Measurements from ENCODE around the gene RPP14.

Gene RPP14

DNA sequence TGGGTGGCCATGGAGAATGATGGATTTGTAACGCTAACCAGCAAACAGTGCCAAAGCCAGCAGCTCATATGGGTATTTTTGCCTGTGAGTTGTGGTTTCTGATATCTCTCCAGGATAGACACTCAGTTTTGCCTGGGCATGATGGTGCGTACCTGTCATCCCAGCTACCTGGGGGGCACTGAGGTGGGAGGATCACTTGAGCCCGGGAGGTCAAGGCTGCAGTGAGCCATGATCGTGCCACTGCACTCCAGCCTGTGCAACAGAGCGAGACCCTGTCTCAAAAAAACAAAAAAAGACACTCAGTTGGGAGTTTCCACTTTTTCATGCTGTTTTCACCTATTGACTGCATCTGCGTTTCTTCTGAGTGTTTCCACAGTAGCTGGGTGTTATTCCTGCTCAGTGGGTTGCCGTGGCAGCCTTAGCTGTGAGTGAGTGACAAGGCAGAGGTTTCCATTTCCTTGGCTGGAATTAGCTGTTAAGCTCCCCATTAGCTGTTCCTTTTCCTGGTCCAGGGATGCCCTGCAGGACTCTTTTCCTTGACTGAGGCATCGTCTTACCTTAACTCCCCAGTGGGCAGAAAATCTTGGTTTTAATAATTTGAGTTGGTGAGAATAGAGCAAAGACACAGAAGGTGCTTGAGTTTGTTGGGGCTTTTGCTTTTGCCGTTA lies 14.2 kb upstream of the RPP14 start:
- DNase-seq (ENCODE audit: low spot score): no peak

DNA sequence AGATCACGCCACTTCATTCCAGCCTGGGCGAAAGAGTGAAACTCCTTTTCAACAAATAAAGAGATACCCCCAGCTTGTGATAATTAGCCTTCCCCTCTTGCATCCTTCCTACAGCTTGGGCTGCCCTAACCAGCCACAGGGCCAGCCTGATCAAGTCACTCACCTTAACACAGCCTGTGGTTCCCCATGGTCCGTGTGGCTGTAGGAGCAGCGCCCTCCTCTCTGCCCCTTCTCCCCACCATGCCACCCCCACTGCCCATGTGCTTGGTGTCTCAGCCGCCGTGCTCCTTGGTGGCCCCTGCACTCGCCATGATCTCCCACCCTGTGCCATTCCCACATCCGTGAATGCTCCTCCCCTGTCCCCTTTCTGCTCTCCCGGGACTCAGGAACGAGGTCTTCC lies 13.2 kb upstream of the RPP14 start:
- no peak for DNase-seq (ENCODE audit: low spot score)

DNA sequence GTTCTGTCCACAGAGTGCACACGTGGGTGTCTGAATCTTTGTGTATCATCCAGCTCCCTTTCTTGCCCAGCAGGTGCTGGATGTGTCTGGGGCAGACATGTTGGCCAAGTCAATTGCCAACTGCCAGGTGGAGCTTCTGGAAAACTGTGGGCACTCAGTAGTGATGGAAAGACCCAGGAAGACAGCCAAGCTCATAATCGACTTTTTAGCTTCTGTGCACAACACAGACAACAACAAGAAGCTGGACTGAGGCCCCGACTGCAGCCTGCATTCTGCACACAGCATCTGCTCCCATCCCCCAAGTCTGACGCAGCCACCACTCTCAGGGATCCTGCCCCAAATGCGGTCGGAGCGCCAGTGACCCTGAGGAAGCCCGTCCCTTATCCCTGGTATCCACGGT lies 12.5 kb upstream of the RPP14 start:
- no peak for DNase-seq (ENCODE audit: low spot score)

DNA sequence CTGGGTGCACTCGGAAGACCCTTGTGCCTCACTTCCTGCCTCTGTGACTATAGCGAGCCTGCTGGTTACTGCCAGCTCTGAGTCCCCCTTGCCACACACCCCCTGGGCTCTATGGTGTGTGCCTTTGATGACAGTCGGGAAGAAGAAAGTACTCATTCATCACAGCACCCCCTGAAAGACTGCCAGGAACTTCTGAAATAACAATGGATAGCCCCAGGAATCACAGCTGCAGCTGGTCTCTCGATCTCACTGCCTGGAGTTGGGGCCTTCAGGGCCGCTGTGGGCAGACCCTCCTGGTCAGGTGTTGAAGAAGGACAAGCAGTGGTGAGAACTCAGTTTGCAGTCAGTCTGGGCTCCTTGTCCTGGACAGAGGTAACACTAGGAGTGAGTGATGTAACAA lies 9.8 kb upstream of the RPP14 start:
- no peak for DNase-seq (ENCODE audit: low spot score)

DNA sequence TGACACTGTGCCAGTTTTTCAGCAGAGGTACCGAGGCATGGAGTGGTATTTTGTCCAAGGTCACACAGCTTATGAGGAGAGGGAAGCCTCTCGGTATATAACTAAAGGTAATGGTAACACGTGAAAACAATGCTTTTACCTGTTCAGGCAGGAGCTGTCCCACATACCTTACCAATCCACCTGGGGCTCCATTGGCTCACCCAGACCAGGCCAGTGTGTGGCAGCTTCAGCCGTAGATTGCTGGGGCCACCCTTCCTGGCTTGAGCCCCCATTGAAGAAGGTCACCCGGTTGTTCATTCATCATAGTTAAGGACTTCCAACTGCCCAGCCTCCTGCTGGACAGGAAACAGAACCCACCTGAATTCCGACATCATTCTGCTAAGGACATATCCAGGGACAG lies 9.2 kb upstream of the RPP14 start:
- DNase-seq (ENCODE audit: low spot score): no peak

DNA sequence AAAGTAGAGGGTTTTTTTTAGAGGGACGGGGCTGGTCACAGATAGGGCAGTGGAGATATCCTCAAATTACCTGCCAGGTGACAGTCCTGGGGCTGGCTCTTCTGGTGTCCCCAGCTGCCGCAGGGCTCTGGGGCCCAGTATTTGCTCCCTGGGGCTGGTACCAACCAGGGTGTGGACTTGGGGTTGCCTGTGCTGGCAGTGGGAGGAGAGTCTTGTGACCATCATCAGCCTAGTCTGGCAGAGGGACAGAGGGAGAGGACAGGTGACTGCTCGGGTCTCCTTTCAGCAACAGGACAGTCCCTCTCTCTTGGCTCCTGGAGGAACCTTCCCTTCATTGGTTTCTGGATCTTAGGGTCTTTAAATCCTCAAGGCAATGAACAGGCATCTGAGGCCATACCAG lies 7.9 kb upstream of the RPP14 start:
- DNase-seq (ENCODE audit: low spot score): no peak

DNA sequence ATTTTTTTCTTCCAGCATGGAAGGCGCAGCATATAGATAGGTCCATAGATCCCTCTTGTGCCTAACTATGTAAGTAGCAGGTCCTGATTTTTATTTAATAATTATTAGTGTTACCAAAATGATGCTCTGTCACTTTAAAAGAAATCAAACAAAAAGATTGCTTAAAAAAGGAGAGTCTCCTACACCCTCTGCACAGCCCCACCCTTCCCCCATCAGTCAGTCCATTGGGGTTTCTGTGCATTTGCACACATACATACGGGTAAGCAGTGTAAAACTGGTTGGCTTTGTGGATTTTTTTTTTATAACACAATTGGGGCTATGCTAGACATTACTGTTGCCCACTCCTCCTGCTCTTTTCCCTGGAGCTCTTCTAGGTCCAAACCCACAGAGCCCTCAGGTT lies 7.0 kb upstream of the RPP14 start:
- DNase-seq (ENCODE audit: low spot score): no peak

DNA sequence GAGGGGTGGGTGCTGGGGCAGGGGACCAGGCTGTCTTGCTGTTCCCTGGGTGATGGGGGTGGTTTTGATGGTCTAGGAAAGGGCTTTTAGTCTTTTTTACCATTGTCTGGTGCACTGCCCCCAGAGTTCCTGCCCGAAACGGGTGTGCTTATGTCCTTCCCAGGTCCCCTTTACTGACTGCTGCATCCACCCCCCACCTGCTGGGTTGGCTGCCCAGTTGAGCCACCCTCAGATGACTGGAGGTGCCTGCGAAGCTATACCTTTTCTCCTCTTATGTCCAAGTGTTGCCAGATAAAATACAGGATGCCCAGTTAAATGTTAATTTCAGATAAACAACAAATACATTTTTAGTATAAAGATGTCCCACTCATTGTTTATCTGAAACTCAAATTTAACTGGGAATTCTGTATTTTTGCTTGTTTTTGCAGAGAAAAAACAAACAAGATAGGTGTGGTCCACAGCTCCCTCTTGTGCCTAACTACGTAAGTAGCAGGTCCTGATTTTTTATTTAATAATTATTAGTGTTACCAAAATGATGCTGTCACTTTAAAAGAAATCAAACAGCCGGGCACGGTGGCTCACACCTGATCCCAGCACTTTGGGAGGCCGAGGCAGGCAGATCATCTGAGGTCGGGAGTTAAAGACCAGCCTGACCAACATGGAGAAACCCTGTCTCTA lies 6.1 kb upstream of the RPP14 start:
- peak; percentile 67 for DNase-seq (ENCODE audit: low spot score)

DNA sequence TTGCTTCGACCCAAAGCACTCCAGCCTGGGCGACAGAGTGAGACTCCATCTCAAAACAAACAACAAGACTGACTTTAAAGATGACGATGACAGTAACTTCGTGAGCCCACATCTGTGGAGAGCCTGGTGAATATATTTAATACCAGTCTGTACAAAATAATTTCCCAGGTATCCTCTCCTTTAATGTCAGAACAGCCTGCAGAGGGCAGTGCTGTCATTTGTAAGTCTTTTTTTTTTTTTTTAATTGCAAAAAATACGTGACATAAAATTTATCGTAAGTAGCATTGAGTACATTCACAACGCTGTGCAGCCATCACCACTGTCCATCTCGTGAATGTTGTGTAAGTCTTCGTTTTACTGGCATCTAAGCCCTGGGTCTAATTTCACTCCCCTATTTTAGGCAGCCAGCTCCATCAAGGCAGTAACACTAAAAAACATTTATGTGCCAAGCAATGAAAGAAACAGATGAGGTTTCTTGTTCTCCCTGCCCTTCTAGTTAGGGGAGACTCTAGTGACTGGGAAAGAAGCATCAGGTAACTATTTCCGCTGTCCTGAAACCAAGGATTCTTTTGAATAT lies 1.7 kb downstream of the RPP14 start:
- peak; percentile 63 for DNase-seq (ENCODE audit: low spot score)

DNA sequence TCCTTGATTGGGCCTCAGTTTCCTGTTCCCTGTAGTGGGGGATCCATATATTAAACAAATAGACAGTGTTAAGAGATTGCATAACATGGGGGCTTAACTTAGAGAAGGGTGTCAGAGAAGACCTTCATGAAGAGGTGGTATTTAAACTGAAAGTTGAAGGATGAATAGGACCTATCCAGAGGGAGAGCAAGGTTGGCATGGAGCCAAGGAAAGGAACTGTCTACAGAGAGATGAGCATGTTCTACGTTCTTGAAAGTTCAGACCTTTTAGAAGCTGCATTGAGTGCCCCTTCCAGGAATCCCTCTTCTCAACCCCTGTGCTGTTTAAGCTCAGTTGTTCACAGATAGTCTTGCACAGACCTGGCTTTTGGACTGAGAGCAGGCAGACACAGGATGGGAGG lies 2.7 kb downstream of the RPP14 start:
- DNase-seq (ENCODE audit: low spot score): no peak

DNA sequence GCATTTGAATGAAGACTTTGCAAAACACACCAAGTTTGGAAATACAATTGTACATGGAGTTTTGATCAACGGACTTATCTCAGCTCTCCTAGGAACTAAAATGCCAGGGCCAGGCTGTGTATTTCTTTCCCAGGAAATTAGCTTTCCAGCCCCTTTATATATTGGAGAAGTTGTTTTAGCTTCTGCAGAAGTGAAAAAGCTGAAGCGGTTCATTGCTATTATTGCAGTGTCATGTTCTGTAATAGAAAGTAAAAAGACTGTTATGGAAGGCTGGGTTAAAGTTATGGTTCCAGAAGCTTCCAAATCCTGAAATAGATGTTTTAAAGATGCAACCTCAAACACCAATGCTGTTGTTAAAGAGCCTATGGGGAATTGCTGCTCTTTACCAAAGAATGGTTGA lies 11.8 kb downstream of the RPP14 start:
- DNase-seq (ENCODE audit: low spot score): no peak

DNA sequence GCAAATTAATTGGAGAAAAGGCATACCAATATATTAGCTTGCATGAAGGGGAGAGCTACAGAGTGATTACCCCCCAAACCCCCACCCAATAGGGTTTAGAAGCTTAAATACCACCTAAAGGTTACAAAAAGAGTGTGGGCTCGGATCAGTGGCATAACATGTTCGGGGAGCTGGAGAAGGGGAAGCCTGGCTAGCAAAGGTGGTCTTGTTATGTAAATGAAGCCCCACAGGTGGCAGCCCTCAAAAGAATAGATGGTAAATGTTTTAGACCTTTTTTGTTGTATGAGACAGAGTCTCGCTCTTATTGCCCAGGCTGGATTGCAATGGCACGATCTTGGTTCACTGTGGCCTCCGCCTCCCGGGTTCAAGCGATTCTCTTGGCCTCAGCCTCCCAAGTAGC lies 15.7 kb downstream of the RPP14 start:
- DNase-seq (ENCODE audit: low spot score): no peak

DNA sequence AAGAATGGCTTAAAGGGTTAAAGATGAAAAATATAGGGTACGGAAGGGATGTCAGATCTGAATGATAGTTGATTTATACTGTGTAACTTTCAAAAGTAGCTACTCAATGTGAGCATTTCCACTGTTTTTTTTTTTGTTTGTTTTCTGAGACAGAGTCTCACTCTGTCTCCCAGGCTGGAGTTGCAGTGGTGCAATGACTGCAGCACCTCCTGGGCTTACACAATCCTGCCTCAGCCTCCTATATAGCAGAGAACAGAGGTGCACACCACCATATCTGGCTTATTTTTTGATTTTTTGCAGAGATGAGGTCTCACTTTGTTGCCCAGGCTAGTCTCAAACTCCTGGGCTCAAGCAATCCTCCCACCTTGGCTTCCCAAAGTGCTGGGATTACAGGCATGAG lies 16.7 kb downstream of the RPP14 start:
- no peak for DNase-seq (ENCODE audit: low spot score)

DNA sequence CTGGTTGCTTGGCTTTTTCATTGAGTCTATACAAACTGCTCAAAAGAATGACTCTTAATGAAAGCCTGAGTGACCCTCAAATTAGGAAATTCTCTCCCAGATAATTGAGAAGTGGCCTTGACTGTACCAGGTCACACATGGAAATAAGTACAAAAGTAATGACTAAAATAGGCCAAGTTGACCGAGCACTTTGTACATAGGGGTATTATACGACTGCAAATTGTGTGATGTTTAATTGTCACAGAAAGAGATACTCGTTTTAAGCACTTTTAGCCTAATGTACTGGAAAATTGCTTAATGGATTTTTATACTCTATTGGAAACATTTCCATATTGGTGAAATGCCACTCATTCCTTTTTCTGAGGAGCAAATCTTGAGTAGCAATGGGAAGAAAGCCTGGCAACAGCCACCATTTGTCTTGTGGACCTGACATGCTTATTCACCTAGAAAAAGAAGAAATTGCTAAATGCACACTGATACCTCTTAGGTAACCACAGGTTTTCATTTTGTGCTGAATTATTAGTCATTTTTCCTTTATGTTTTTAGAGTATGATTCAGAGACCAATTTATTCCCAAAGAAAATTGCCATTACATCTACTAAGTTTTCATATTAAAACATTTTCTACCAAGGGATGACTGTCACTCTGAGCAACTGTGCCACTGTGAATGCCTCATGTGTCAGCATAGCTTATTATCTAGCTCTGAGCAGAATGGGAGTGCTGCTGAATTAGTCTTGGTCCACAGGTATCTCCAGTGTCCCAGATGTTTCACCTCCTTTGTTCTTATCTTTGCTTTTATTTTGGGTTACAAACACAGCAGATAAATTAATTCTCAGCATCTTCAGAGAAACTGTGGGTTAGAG lies 17.7 kb downstream of the RPP14 start:
- DNase-seq (ENCODE audit: low spot score): no peak

DNA sequence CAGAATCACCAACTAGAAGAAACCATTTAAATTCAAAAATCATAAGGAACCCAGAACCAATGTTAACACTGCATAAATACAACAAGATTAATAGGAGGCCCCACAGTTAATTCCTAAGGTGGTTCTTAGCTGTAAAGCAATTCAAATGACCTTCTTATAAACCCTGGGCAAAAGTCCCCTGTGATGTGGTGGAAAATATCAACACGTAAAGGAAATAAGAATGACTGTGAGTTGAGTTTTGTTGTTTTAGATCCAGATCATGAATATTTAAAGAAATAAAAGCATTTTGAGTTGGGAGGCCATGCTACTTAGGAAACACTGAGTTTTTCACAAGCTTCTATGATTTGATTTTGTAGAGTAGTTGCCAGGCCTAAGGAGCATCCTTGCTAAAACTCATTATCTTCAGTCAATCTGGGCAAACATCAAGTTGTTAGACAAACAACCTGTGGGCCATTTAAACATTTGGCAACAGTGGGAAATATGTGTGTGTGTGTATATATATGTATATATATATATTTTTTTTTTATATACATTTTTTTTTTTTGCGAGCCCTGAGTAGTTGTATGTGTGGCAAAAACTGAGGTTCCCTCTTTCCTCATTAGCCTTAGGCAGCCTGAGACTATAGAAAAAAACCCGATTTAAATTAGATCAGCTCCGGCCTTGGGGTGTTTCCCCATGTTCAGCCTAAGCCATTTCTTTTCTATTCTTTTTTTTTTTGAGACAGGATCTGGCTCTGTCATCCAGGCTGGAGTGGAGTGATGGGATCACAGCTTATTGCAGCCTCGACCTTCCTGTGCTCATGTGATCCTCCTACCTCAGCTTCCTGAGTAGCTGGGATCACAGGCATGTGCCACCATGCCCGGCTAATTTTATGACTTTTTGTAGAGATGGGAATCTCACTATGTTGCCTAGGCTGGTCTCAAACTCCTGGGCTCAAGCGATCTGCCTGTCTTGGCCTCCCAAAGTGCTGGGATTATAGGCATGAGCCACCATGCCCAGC lies 18.6 kb downstream of the RPP14 start:
- DNase-seq (ENCODE audit: low spot score): no peak

DNA sequence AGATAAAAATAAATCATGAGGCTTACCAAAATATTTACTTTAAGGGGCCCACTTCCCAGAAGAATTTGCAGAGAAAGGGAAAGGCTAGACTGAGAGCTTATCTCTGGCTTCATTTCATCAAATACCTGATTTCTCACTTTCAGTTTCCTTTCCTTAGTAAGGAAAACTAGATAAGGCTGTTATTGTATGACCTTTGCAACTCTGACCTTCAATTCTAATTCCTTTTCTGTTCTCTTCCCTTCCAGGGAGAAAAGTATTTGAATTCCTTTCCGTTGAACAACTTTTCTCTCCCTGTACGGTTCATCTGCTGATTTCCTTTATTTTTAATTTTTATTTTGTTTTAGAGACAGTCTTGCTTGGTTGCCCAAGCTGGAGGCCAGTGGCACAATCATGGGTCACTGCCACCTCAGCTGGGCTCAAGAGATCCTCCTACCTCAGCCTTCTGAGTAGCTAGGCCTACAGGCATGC lies 19.5 kb downstream of the RPP14 start:
- DNase-seq (ENCODE audit: low spot score): no peak

DNA sequence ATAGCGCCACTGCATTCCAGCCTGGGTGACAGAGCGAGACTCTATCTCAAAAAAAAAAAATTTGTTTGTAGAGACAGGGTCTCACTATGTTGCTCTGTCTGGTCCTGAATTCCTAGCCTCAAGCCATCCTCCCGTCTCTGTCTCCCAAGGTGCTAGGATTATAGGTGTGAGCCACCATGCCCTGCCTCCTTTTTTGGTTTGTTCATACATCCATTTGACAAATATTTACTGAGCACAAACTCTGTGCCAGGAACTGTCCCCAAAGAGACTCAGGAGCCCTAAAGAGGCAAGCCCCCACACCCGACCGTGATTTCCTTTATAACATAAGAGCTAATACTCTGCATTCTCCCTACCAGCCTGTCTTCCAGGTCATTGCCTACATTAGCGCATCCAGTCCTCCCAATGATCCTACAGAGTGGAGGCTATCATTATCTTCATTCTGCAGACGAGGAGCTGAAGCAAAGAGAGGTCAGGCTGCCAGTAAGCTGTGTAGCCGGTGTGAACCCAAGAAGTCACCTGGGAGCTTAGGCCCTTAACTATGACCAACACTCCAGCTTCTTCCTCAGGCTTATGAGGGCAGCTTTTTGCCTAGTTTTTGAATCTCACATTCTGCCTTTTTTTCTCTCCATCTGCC lies 20.3 kb downstream of the RPP14 start:
- DNase-seq (ENCODE audit: low spot score): no peak

DNA sequence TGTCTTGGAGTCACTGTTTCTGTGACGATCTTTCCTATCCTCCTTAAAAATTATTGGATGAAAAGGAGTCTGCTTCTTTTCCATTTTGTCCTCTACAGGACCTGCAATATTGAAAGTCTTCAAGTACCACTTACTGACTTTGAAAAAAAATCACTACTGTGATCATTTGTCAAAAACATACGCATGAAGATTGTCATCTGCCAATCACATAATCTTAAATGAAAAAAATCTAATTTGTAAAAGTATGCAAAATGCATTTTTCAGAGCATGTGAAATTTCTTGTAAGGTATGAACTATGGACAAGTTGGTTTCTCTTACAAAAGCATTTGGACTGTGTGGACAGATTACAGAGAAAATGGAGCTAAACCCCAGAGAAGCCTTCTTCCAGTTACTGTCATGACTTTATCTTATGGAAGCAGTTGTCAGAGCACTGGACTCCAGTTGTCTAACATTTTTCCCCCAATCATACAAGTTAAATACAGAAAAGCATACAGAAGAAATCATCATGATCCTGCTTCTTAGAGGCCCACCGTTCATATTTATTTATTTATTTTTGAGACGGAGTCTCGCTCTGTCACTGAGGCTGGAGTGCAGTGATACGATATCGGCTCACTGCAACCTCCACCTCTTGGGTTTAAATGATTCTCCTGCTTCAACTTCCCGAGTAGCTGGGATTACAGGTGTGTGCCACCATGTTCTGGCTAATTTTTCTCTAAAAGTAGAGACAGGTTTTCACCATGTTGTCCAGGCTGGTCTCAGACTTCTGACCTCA lies 23.3 kb downstream of the RPP14 start:
- no peak for DNase-seq (ENCODE audit: low spot score)

DNA sequence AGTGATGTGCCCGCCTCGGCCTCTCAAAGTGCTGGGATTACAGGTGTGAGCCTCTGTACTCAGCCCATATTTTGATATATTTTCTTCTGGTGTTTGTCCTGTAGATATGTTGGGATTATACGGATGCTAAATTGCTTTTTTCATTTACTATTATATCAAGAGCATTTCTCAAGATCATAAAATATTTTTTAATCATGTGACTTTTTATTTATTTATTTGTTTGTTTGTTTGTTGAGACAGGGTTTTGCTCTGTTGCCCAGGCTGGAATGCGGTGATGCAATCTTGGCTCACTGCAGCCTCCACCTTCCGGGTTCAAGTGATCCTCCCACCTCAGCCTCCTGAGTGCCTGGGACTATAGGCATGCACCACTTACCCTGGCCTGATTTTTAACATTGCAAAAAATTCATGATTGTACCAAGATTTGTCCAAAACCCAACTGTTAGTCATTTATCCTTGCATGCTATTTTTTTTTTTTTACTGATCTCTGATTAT lies 23.9 kb downstream of the RPP14 start:
- no peak for DNase-seq (ENCODE audit: low spot score)

DNA sequence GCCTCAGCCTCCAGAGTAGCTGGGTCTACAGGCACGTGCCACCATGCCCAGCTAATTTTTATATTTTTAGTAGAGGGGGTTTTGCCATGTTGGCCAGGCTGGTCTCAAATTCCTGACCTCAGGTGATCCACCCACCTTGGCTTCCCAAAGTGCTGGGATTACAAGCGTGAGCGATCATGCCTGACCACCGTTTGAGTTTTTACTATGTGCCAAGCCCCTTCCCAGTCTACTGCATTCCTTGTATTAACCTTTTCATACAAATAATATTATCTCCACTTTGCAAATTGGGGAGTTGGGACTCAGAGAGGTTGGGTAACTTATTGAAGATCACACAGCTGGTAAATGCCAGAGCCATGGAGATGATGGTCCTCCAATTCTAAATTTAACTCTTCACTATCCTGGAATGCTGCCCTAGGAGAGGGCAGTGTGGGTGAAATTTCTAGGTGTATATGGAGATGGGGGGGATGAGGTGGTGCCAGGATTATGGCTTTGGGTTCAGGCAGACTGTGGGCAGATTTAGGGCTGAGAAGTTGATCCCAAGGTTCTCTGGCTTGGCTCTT lies 25.6 kb downstream of the RPP14 start:
- DNase-seq (ENCODE audit: low spot score): no peak

Data from kidney capillary endothelial cell (primary cell).